OCI-LY7 (cell line): ENCODE data around the gene TPM2.

Experiments used
- CTCF ChIP-seq: fragments of 200-600 bp; sonication (generic); conservative IDR thresholded peaks from 2 replicates; pipeline ENCODE4 v1.5.1; 2014; ENCODE audit warnings: mild to moderate bottlenecking, antibody characterized with exemption, low read length, moderate library complexity, mixed read lengths
- EZH2phosphoT487 ChIP-seq: fragments of 200-600 bp; sonication (generic); IDR thresholded peaks from 2 replicates; pipeline ENCODE4 v1.6.1; 2018; ENCODE audit warnings: low read depth, borderline replicate concordance, mild to moderate bottlenecking, mixed run types, antibody characterized with exemption, low read length, moderate library complexity, mixed read lengths

- TF ChIP-seq CTCF: no peak
- no peak for TF ChIP-seq EZH2phosphoT487
Observed at GRCh38 chr9:35650341-35651158, 39.2 kb downstream of the TPM2 start, which contains the start of gene SIT1.
